ENCODE data around the gene AP5B1. TPM values are rescaled to one million over a fixed set of nuclear protein-coding genes. Genes with fewer than 3 reads are reported as not detected.
A peak's percentile ranks its signal among the peaks of the same experiment; 100 is the strongest.

The AP5B1 gene
- total RNA-seq, 1 experiment from 2014 or later: 19.5 TPM

- no peaks in the 10 kb centered on the region for H4K20me1 ChIP-seq (ENCODE audit: insufficient read depth)
Measured at GRCh38 chr11:65809496-65809895, 28.7 kb upstream of the AP5B1 start.

More at GRCh38 chr11:65809496-65809895, 28.7 kb upstream of the AP5B1 start:
- ChIA-PET CTCF (interaction anchor here (0.9 to 1.2 kb wide), 2 partner anchors 30 to 50 kb away, joined by 3 read pairs; no protein-coding TSS in a partner anchor), RAD21 (ENCODE audit: low non-redundant PET in 1 of 2, low total read pairs in 2 of 2, uncharacterized antibody in 2 of 2, unreplicated experiment in 2 of 2) (no interaction called here), POLR2A (no interaction called here)
- intact Hi-C loops (cut with micrococcal nuclease): no loop called here
- no peaks in the 10 kb centered on the region for H3K9me3 ChIP-seq (ENCODE audit: control insufficient read depth in 1 of 2, insufficient read depth in 1 of 2, low read depth in 1 of 2, low read length in 2 of 2)
- no peak overlapping the region for H2AFZ ChIP-seq (ENCODE audit: low read depth, low read length, poor library complexity, severe bottlenecking)
- no TSS peak for BruUV-seq (replicated peaks)
- ATAC-seq (0 out of 2 replicates have a peak, but pooled peaks have one; percentile 32), DNase-seq (ENCODE audit: low read depth, low spot score) (no peak)
- H3K4me2 ChIP-seq (ENCODE audit: low read length): no peak overlapping the region
- no peaks in the 10 kb centered on the region for H3K4me1 ChIP-seq (ENCODE audit: control insufficient read depth in 1 of 2, insufficient read depth in 2 of 2, low read length in 2 of 2)
- H3K27ac ChIP-seq (ENCODE audit: low read depth, low read length): no peak overlapping the region
- H3K9me2 ChIP-seq (ENCODE audit: insufficient read depth): no peaks in the 10 kb centered on the region
- no peaks in the 10 kb centered on the region for H3K27me3 ChIP-seq (ENCODE audit: insufficient read depth, low read length)
- no peak overlapping the region for H3K4me3 ChIP-seq (replicated peaks in 1 of 2; ENCODE audit: low read depth in 1 of 2, low read length in 2 of 2)
- no peak overlapping the region for H3K9ac ChIP-seq (ENCODE audit: low read length)
- H3K36me3 ChIP-seq (ENCODE audit: control insufficient read depth in 1 of 2, insufficient read depth in 2 of 2, low read length in 2 of 2): no peaks in the 10 kb centered on the region
- no peaks in the 10 kb centered on the region for H3K79me2 ChIP-seq (ENCODE audit: insufficient read depth, low read length)
- TF ChIP-seq ATF3 (IDR thresholded peaks at IDR 0.05): no peak
- no peak for TF ChIP-seq EZH2phosphoT487 (IDR thresholded peaks at IDR 0.05; ENCODE audit: borderline replicate concordance)
- no peak for TF ChIP-seq CEBPB (IDR thresholded peaks at IDR 0.05; ENCODE audit: low read depth)
- no peak for TF ChIP-seq REST (IDR thresholded peaks at IDR 0.05; ENCODE audit: low read depth)
- no peak for TF ChIP-seq EGR1 (IDR thresholded peaks at IDR 0.05; ENCODE audit: low read depth)
- TF ChIP-seq SP1 (IDR thresholded peaks at IDR 0.05; ENCODE audit: low read depth): no peak
- TF ChIP-seq MAX (IDR thresholded peaks at IDR 0.05): no peak
- TF ChIP-seq CTCF (IDR thresholded peaks at IDR 0.05 in 2 of 3, conservative IDR thresholded peaks at IDR 0.05 in 1 of 3; ENCODE audit: borderline replicate concordance in 1 of 3, insufficient read depth in 1 of 3, low read depth in 2 of 3, low read length in 2 of 3): no peak
- TF ChIP-seq TCF7L2 (IDR thresholded peaks at IDR 0.05; ENCODE audit: borderline replicate concordance, extremely low read depth, insufficient read depth, insufficient read length): no peak
- no peak for TF ChIP-seq ZNF274 (IDR thresholded peaks at IDR 0.05; ENCODE audit: low read depth, low read length)

All from HCT116 (cell line).